ENCODE data around the gene ASB18. TPM values are rescaled to one million over a fixed set of nuclear protein-coding genes. Genes with fewer than 3 reads are reported as not detected.

Gene ASB18
- total and polyA plus RNA-seq, 2 of the 8 experiments (the other 6 are each of a cell fraction or from before 2014, with no cell fraction given): not detected

- TF ChIP-seq, protein P1, sequence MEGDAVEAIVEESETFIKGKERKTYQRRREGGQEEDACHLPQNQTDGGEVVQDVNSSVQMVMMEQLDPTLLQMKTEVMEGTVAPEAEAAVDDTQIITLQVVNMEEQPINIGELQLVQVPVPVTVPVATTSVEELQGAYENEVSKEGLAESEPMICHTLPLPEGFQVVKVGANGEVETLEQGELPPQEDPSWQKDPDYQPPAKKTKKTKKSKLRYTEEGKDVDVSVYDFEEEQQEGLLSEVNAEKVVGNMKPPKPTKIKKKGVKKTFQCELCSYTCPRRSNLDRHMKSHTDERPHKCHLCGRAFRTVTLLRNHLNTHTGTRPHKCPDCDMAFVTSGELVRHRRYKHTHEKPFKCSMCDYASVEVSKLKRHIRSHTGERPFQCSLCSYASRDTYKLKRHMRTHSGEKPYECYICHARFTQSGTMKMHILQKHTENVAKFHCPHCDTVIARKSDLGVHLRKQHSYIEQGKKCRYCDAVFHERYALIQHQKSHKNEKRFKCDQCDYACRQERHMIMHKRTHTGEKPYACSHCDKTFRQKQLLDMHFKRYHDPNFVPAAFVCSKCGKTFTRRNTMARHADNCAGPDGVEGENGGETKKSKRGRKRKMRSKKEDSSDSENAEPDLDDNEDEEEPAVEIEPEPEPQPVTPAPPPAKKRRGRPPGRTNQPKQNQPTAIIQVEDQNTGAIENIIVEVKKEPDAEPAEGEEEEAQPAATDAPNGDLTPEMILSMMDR (IDR thresholded peaks at IDR 0.05; ENCODE audit: control extremely low read depth in 1 of 3, insufficient read depth in 1 of 3, low read depth in 1 of 3, low read length in 3 of 3): peak in 2 of 3 experiments; percentile 39 to 44; a peak in 3 of 4 replicates
- TF ChIP-seq SUZ12 (IDR thresholded peaks at IDR 0.05; ENCODE audit: low read length) (peak; percentile 77), CTBP2 (IDR thresholded peaks at IDR 0.05; ENCODE audit: borderline replicate concordance, insufficient read depth, insufficient read length, low read length) (no peak), GABPA (IDR thresholded peaks at IDR 0.05; ENCODE audit: borderline replicate concordance, insufficient read depth, low read length) (peak; percentile 9; the same call in 1 of the 2 replicates), EGR1 (IDR thresholded peaks at IDR 0.05; ENCODE audit: borderline replicate concordance, low read depth, low read length) (peak; percentile 59; the same call in 1 of the 2 replicates), E2F6 (IDR thresholded peaks at IDR 0.05) (peak; percentile 49), YY1 (IDR thresholded peaks at IDR 0.05; ENCODE audit: low read depth, low read length) (no peak), CHD1 (IDR thresholded peaks at IDR 0.05; ENCODE audit: low read depth, low read length) (no peak), MAX (IDR thresholded peaks at IDR 0.05) (peak; percentile 55; the same call in 1 of the 2 replicates)
Observed at GRCh38 chr2:236167297-236168109, 96.7 kb downstream of the ASB18 start (continued).

All from H1 (cell line).